Measurements from ENCODE around the gene GALNT10.

DNA sequence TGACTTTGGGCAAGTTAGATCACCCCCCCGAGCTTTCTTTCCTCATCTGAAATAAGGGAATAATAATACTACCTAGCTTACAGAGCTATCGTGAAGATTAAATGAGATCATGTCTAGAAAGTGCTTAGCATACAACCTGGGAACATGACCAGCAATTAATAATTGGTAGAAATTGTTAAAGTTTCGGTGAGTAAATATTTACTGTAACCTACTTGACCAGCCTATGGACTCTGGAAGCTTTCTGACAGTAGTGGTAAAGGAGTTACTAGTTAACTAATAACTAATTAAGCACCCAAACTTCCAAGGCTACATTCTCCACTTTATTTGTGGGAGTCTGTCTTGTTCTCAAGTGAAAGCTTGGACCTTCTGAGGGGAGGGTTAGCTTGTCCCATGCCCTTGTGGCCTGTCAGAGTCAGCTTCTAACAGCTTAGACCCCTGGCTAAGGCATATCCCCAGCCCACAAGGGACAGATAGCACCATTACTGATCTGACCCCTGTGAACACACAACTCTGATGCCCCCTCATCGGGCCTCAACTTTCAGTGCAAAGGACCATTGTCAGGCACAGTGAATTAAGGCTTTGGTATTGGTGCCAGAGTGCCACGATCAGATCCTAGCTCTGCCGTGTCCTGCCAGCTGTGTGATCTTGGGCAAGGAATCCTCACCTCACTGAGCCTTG lies 196.6 kb downstream of the GALNT10 start:
- TF ChIP-seq, protein P1, sequence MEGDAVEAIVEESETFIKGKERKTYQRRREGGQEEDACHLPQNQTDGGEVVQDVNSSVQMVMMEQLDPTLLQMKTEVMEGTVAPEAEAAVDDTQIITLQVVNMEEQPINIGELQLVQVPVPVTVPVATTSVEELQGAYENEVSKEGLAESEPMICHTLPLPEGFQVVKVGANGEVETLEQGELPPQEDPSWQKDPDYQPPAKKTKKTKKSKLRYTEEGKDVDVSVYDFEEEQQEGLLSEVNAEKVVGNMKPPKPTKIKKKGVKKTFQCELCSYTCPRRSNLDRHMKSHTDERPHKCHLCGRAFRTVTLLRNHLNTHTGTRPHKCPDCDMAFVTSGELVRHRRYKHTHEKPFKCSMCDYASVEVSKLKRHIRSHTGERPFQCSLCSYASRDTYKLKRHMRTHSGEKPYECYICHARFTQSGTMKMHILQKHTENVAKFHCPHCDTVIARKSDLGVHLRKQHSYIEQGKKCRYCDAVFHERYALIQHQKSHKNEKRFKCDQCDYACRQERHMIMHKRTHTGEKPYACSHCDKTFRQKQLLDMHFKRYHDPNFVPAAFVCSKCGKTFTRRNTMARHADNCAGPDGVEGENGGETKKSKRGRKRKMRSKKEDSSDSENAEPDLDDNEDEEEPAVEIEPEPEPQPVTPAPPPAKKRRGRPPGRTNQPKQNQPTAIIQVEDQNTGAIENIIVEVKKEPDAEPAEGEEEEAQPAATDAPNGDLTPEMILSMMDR (IDR thresholded peaks at IDR 0.05): no peak
- no peak for TF ChIP-seq POLR2A (IDR thresholded peaks at IDR 0.05)

Data from uterus (tissue), 2 donors.